ENCODE results near the gene IL7R. TPM values are rescaled to one million over a fixed set of nuclear protein-coding genes. Genes with fewer than 3 reads are reported as not detected.

IL7R gene
- total and polyA plus RNA-seq, 9 donors: 0.28 to 11.3 (median 3.2) TPM

GRCh38 chr5:35924122-35924949 lies 67.6 kb downstream of the IL7R start:
- Histone ChIP-seq H3K27me3 (no peaks in the 10 kb centered on the region), H3K27ac (no peak overlapping the region), H3K36me3 (no peaks in the 10 kb centered on the region), H3K9me3 (no peaks in the 10 kb centered on the region), H3K4me3 (no peak overlapping the region), H3K4me1 (ENCODE audit: insufficient read depth) (no peaks in the 10 kb centered on the region)
- TF ChIP-seq EP300 (IDR thresholded peaks at IDR 0.05) (no peak), POLR2A (IDR thresholded peaks at IDR 0.05) (no peak)
- intact Hi-C loops (cut with DNase I): loop anchor here in 1 of 4 donors (10.0 kb wide), 2 partner anchors 150 to 310 kb away; partner anchors contain the start of gene SPEF2
- DNase-seq: no peak
- 40 to 47% (median 41%) methylated on average over 10 of the region's 10 CpGs for WGBS, 3 donors

- Histone ChIP-seq H3K27me3 (no peaks in the 10 kb centered on the region), H3K9me3 (no peaks in the 10 kb centered on the region), H3K36me3 (no peaks in the 10 kb centered on the region), H3K4me3 (no peak overlapping the region), H3K27ac (no peak overlapping the region), H3K4me1 (ENCODE audit: insufficient read depth) (no peaks in the 10 kb centered on the region)
- 12 to 15% (median 13%) methylated on average over 21 of the region's 21 CpGs for WGBS, 3 donors
- DNase-seq: peak; percentile 30 to 74 (median 53)
- intact Hi-C loops (cut with DNase I): loop anchor here in 3 of 4 donors (5.0 to 10.0 kb wide), 5 partner anchors 143 to 310 kb away; partner anchors contain the start of gene SPEF2 (in 3 of the 3)
- TF ChIP-seq EP300 (IDR thresholded peaks at IDR 0.05) (no peak), POLR2A (IDR thresholded peaks at IDR 0.05) (no peak), CTCF (IDR thresholded peaks at IDR 0.05) (peak; percentile 30 to 52 (median 34))
Measured at GRCh38 chr5:35924950-35925722, 68.4 kb downstream of the IL7R start.

- no peak overlapping the region for H3K27ac ChIP-seq
- WGBS, 3 donors: 27 to 36% (median 35%) methylated on average over 13 of the region's 13 CpGs
- no peaks in the 10 kb centered on the region for H3K36me3 ChIP-seq
- DNase-seq: peak in 4 of 5 donors; percentile 10 to 56 (median 34)
- no peaks in the 10 kb centered on the region for H3K27me3 ChIP-seq
- TF ChIP-seq POLR2A (IDR thresholded peaks at IDR 0.05) (no peak), CTCF (IDR thresholded peaks at IDR 0.05) (peak; percentile 51 to 82 (median 71))
- no peak overlapping the region for H3K4me3 ChIP-seq
- intact Hi-C loops (cut with DNase I): loop anchor here in 3 of 4 donors (5.0 to 10.0 kb wide), 5 partner anchors 144 to 312 kb away; partner anchors contain the start of gene SPEF2 (in 3 of the 3)
- no peaks in the 10 kb centered on the region for H3K4me1 ChIP-seq (ENCODE audit: insufficient read depth)
- H3K9me3 ChIP-seq: no peaks in the 10 kb centered on the region
Measured at GRCh38 chr5:35926389-35927051, 69.8 kb downstream of the IL7R start.

Small RNAs within 50 kb of the gene (small RNA-seq; reads per million reads assigned to genes)
- not detected for gene AC112204.1

Other genes with a start within 250 kb of the IL7R start
- 10 to 100 TPM in 2 of 7 donors, 1 to 10 TPM in 5; 4.2 to 31.8 (median 9.0) TPM for gene SPEF2, start 239.0 kb upstream of the IL7R start, total RNA-seq
- 1 to 10 TPM; 4.6 to 9.0 TPM for gene SPEF2, start 239.0 kb upstream of the IL7R start, polyA plus RNA-seq
- gene CAPSL, start 81.7 kb downstream of the IL7R start, total RNA-seq: 10 to 100 TPM in 1 of 7 donors, 1 to 10 TPM in 3, under 1 TPM in 1, not detected in 2; 0.85 to 28.8 (median 1.8) TPM
- not detected for gene CAPSL, start 81.7 kb downstream of the IL7R start, polyA plus RNA-seq
- gene UGT3A1, start 134.5 kb downstream of the IL7R start, total RNA-seq: not detected
- not detected for gene UGT3A1, start 134.5 kb downstream of the IL7R start, polyA plus RNA-seq
- gene UGT3A2, start 210.0 kb downstream of the IL7R start, total RNA-seq: not detected
- under 1 TPM in 1 of 2 donors, not detected in 1; 0.23 TPM for gene UGT3A2, start 210.0 kb downstream of the IL7R start, polyA plus RNA-seq

All from ovary (tissue), 9 donors.